ENCODE measurements around the gene MAN2B2. TPM values are rescaled to one million over a fixed set of nuclear protein-coding genes. Genes with fewer than 3 reads are reported as not detected.
A peak's percentile ranks its signal among the peaks of the same experiment; 100 is the strongest.

Gene MAN2B2
- total RNA-seq: 10 to 100 TPM; 14.6 to 27.1 (median 18.6) TPM
- polyA plus RNA-seq: 10 to 100 TPM in 1 of 2 donors, 1 to 10 TPM in 1; 6.0 to 10.6 TPM
- long read RNA-seq, donor 1, full-length matches to known transcripts: 2 of 28 reads
- long read RNA-seq, donor 1, partial matches to known transcripts: 6 of 28 reads
- long read RNA-seq, donor 1, other reads (novel, unspliced or antisense): 20 of 28 reads
- long read RNA-seq, donor 2, full-length matches to known transcripts: 2 of 59 reads
- long read RNA-seq, donor 2, partial matches to known transcripts: 10 of 59 reads
- long read RNA-seq, donor 2, other reads (novel, unspliced or antisense): 47 of 59 reads
- long read RNA-seq, donor 3, full-length matches to known transcripts: 3 of 30 reads
- long read RNA-seq, donor 3, partial matches to known transcripts: 22 of 30 reads
- long read RNA-seq, donor 3, other reads (novel, unspliced or antisense): 5 of 30 reads

GRCh38 chr4:6574747-6575502, at the start of gene MAN2B2:
Gene MAN2B2, plus strand, starts transcription at chr4:6575189. Its CDS starts 22 bp downstream, at chr4:6575211.
- Histone ChIP-seq H3K36me3 (peaks cover 0 to 31% (median 12%) of the 10 kb centered on the region in 9 donors), H3K27ac (peak within 1 kb of the TSS in 9 of 10 donors; percentile 30 to 91 (median 55)), H3K9me3 (no peaks in the 10 kb centered on the region), H3K4me1 (peaks cover 0 to 21% (median 15%) of the 10 kb centered on the region in 9 donors), H3K4me3 (peak within 1 kb of the TSS; percentile 70 to 99 (median 86)), H3K27me3 (no peaks in the 10 kb centered on the region)
- intact Hi-C loops (cut with DNase I): loop anchor here in 1 of 10 donors (5.0 kb wide), 1 partner anchor 67 kb away; the partner anchor contains the start of gene MRFAP1
- 1% methylated on average over 59 to 62 of the region's 62 CpGs for WGBS, 2 donors
- peak in 1 of 9 donors; percentile 17 for TF ChIP-seq CTCF (IDR thresholded peaks at IDR 0.05)
- ATAC-seq: peak; percentile 95 to 98 (median 96)
- DNase-seq: peak; percentile 86 to 92

- no peaks in the 10 kb centered on the region for H3K4me1 ChIP-seq
- TF ChIP-seq CTCF (IDR thresholded peaks at IDR 0.05): no peak
- 83 to 84% methylated on average over 9 of the region's 9 CpGs for WGBS, 2 donors
These were observed 49.5 kb upstream of the MAN2B2 start for GRCh38 chr4:6525474-6525873.

GRCh38 chr4:6526156-6526555, 48.8 kb upstream of the MAN2B2 start:
- no peaks in the 10 kb centered on the region for H3K4me1 ChIP-seq
- H3K4me3 ChIP-seq: no peak overlapping the region
- no peak for DNase-seq
- H3K27me3 ChIP-seq: peaks cover 0 to 34% (median 0%) of the 10 kb centered on the region in 7 donors
- H3K27ac ChIP-seq: no peak overlapping the region
- intact Hi-C loops (cut with DNase I): no loop called here
- no peak for ATAC-seq
- H3K36me3 ChIP-seq: no peaks in the 10 kb centered on the region
- no peaks in the 10 kb centered on the region for H3K9me3 ChIP-seq
- no peak for TF ChIP-seq CTCF (IDR thresholded peaks at IDR 0.05)
- 61 to 67% methylated on average over 5 of the region's 5 CpGs for WGBS, 2 donors

More at GRCh38 chr4:6525474-6525873, 49.5 kb upstream of the MAN2B2 start:
- H3K9me3 ChIP-seq: no peaks in the 10 kb centered on the region
- H3K27me3 ChIP-seq: peaks cover 0 to 34% (median 0%) of the 10 kb centered on the region in 7 donors
- no peaks in the 10 kb centered on the region for H3K36me3 ChIP-seq
- no peak overlapping the region for H3K4me3 ChIP-seq
- no peak for DNase-seq
- intact Hi-C loops (cut with DNase I): no loop called here
- H3K27ac ChIP-seq: no peak overlapping the region
- ATAC-seq: no peak

- ATAC-seq: no peak
These were observed 48.3 kb upstream of the MAN2B2 start for GRCh38 chr4:6526671-6527091.

More at GRCh38 chr4:6526671-6527091, 48.3 kb upstream of the MAN2B2 start:
- TF ChIP-seq CTCF (IDR thresholded peaks at IDR 0.05): no peak
- no peak for DNase-seq
- Histone ChIP-seq H3K4me1 (no peaks in the 10 kb centered on the region), H3K36me3 (no peaks in the 10 kb centered on the region), H3K27me3 (peaks cover 0 to 34% (median 0%) of the 10 kb centered on the region in 7 donors), H3K4me3 (no peak overlapping the region), H3K27ac (no peak overlapping the region), H3K9me3 (no peaks in the 10 kb centered on the region)
- WGBS, 2 donors: 35 to 36% methylated on average over 9 of the region's 9 CpGs
- intact Hi-C loops (cut with DNase I): no loop called here
